Activated naive CD8-positive, alpha-beta T cell treated with anti-CD3 and anti-CD28 coated beads for 36 hours (primary cell): Measurements from ENCODE around the gene EFNA5. TPM values are rescaled to one million over a fixed set of nuclear protein-coding genes. Genes with fewer than 3 reads are reported as not detected.

Source experiments
- DNase-seq: peaks from one replicate; pipeline ENCODE4 v3.0.0; 2021
- H3K27ac Mint-ChIP-seq: one replicate; pipeline ENCODE4 v1.8.0; 2022; ENCODE audit warnings: mild to moderate bottlenecking, moderate library complexity, mixed read lengths
- H3K27me3 Mint-ChIP-seq: one replicate; pipeline ENCODE4 v1.8.0; 2022; ENCODE audit warnings: mild to moderate bottlenecking, mixed read lengths
- H3K36me3 Mint-ChIP-seq: one replicate; pipeline ENCODE4 v1.8.0; 2021; ENCODE audit warnings: mild to moderate bottlenecking, mixed read lengths
- H3K4me1 Mint-ChIP-seq: one replicate; pipeline ENCODE4 v1.8.0; 2021; ENCODE audit warnings: mixed read lengths
- H3K4me3 Mint-ChIP-seq: one replicate; pipeline ENCODE4 v1.8.0; 2022; ENCODE audit warnings: mild to moderate bottlenecking, moderate library complexity, mixed read lengths
- H3K9me3 Mint-ChIP-seq: one replicate; pipeline ENCODE4 v1.8.0; 2022; ENCODE audit warnings: mixed read lengths
- total RNA-seq, 2 experiments: library from RNA; stranded (reverse); gene quantifications; one replicate each; pipeline ENCODE4 v1.2.3, GENCODE V29; 2021

The EFNA5 gene
- total RNA-seq, 2 experiments from 2014 or later: not detected

- no peak for DNase-seq
- H3K4me1 Mint-ChIP-seq: no peaks in the 10 kb centered on the region
- H3K4me3 Mint-ChIP-seq: no peak overlapping the region
- H3K9me3 Mint-ChIP-seq: no peaks in the 10 kb centered on the region
- H3K36me3 Mint-ChIP-seq: no peaks in the 10 kb centered on the region
- peaks cover 51% of the 10 kb centered on the region for H3K27me3 Mint-ChIP-seq
- no peak overlapping the region for H3K27ac Mint-ChIP-seq
Observed at GRCh38 chr5:107665036-107665570, 5.6 kb downstream of the EFNA5 start.

- H3K27ac Mint-ChIP-seq: no peak overlapping the region
- peaks cover 45% of the 10 kb centered on the region for H3K27me3 Mint-ChIP-seq
Observed at GRCh38 chr5:107663697-107664096, 7.0 kb downstream of the EFNA5 start.

GRCh38 chr5:107661650-107662044 lies 9.1 kb downstream of the EFNA5 start:
- no peaks in the 10 kb centered on the region for H3K4me1 Mint-ChIP-seq
- no peaks in the 10 kb centered on the region for H3K36me3 Mint-ChIP-seq
- H3K9me3 Mint-ChIP-seq: no peaks in the 10 kb centered on the region
- H3K27me3 Mint-ChIP-seq: peaks cover 39% of the 10 kb centered on the region
- no peak for DNase-seq
- no peak overlapping the region for H3K27ac Mint-ChIP-seq
- no peak overlapping the region for H3K4me3 Mint-ChIP-seq

More at GRCh38 chr5:107663697-107664096, 7.0 kb downstream of the EFNA5 start:
- Mint-ChIP-seq H3K4me1 (no peaks in the 10 kb centered on the region), H3K9me3 (no peaks in the 10 kb centered on the region), H3K36me3 (no peaks in the 10 kb centered on the region), H3K4me3 (no peak overlapping the region)
- DNase-seq: no peak

GRCh38 chr5:107661038-107661649 lies 9.6 kb downstream of the EFNA5 start:
- Mint-ChIP-seq H3K9me3 (no peaks in the 10 kb centered on the region), H3K4me3 (no peak overlapping the region), H3K36me3 (no peaks in the 10 kb centered on the region), H3K4me1 (no peaks in the 10 kb centered on the region), H3K27me3 (peaks cover 35% of the 10 kb centered on the region), H3K27ac (no peak overlapping the region)
- no peak for DNase-seq

- Mint-ChIP-seq H3K4me3 (no peak overlapping the region), H3K27ac (no peak overlapping the region), H3K9me3 (no peaks in the 10 kb centered on the region), H3K36me3 (no peaks in the 10 kb centered on the region), H3K4me1 (no peaks in the 10 kb centered on the region), H3K27me3 (peaks cover 34% of the 10 kb centered on the region)
- DNase-seq: no peak
Observed at GRCh38 chr5:107658528-107658927, 12.2 kb downstream of the EFNA5 start.

- Mint-ChIP-seq H3K27ac (no peak overlapping the region), H3K27me3 (peaks cover 36% of the 10 kb centered on the region), H3K4me3 (no peak overlapping the region), H3K9me3 (no peaks in the 10 kb centered on the region), H3K36me3 (no peaks in the 10 kb centered on the region), H3K4me1 (no peaks in the 10 kb centered on the region)
- DNase-seq: no peak
Observed at GRCh38 chr5:107655831-107656230, 14.9 kb downstream of the EFNA5 start.

- Mint-ChIP-seq H3K4me1 (no peaks in the 10 kb centered on the region), H3K27ac (no peak overlapping the region), H3K36me3 (no peaks in the 10 kb centered on the region), H3K9me3 (no peaks in the 10 kb centered on the region), H3K4me3 (no peak overlapping the region), H3K27me3 (peaks cover 35% of the 10 kb centered on the region)
- no peak for DNase-seq
Observed at GRCh38 chr5:107654827-107655226, 15.9 kb downstream of the EFNA5 start.

GRCh38 chr5:107653685-107654084 lies 17.1 kb downstream of the EFNA5 start:
- Mint-ChIP-seq H3K27me3 (peaks cover 31% of the 10 kb centered on the region), H3K27ac (no peak overlapping the region), H3K36me3 (no peaks in the 10 kb centered on the region), H3K9me3 (no peaks in the 10 kb centered on the region), H3K4me3 (no peak overlapping the region), H3K4me1 (no peaks in the 10 kb centered on the region)
- DNase-seq: no peak

- Mint-ChIP-seq H3K9me3 (no peaks in the 10 kb centered on the region), H3K36me3 (no peaks in the 10 kb centered on the region), H3K27ac (no peak overlapping the region), H3K4me1 (no peaks in the 10 kb centered on the region), H3K4me3 (no peak overlapping the region), H3K27me3 (peaks cover 27% of the 10 kb centered on the region)
- DNase-seq: no peak
Observed at GRCh38 chr5:107652839-107653607, 17.7 kb downstream of the EFNA5 start.

GRCh38 chr5:107652408-107652807 lies 18.3 kb downstream of the EFNA5 start:
- no peaks in the 10 kb centered on the region for H3K36me3 Mint-ChIP-seq

GRCh38 chr5:107651325-107651724 lies 19.4 kb downstream of the EFNA5 start:
- DNase-seq: no peak
- H3K27ac Mint-ChIP-seq: no peak overlapping the region
- H3K4me3 Mint-ChIP-seq: no peak overlapping the region
- no peaks in the 10 kb centered on the region for H3K9me3 Mint-ChIP-seq
- peaks cover 23% of the 10 kb centered on the region for H3K27me3 Mint-ChIP-seq
- no peaks in the 10 kb centered on the region for H3K36me3 Mint-ChIP-seq
- H3K4me1 Mint-ChIP-seq: no peaks in the 10 kb centered on the region

More at GRCh38 chr5:107652408-107652807, 18.3 kb downstream of the EFNA5 start:
- no peak for DNase-seq
- peaks cover 23% of the 10 kb centered on the region for H3K27me3 Mint-ChIP-seq
- no peak overlapping the region for H3K27ac Mint-ChIP-seq
- no peak overlapping the region for H3K4me3 Mint-ChIP-seq
- H3K9me3 Mint-ChIP-seq: no peaks in the 10 kb centered on the region
- H3K4me1 Mint-ChIP-seq: no peaks in the 10 kb centered on the region

GRCh38 chr5:107646418-107646817 lies 24.3 kb downstream of the EFNA5 start:
- Mint-ChIP-seq H3K27me3 (peaks cover 8% of the 10 kb centered on the region), H3K27ac (no peak overlapping the region), H3K4me1 (no peaks in the 10 kb centered on the region), H3K9me3 (no peaks in the 10 kb centered on the region), H3K36me3 (no peaks in the 10 kb centered on the region), H3K4me3 (no peak overlapping the region)
- DNase-seq: no peak

GRCh38 chr5:107640568-107640967 lies 30.2 kb downstream of the EFNA5 start:
- H3K27me3 Mint-ChIP-seq: peaks cover 20% of the 10 kb centered on the region
- no peak overlapping the region for H3K4me3 Mint-ChIP-seq
- no peaks in the 10 kb centered on the region for H3K4me1 Mint-ChIP-seq
- no peaks in the 10 kb centered on the region for H3K9me3 Mint-ChIP-seq
- no peak overlapping the region for H3K27ac Mint-ChIP-seq
- DNase-seq: no peak
- H3K36me3 Mint-ChIP-seq: no peaks in the 10 kb centered on the region

- no peaks in the 10 kb centered on the region for H3K9me3 Mint-ChIP-seq
- no peak overlapping the region for H3K4me3 Mint-ChIP-seq
- H3K27ac Mint-ChIP-seq: no peak overlapping the region
- no peaks in the 10 kb centered on the region for H3K4me1 Mint-ChIP-seq
- peaks cover 20% of the 10 kb centered on the region for H3K27me3 Mint-ChIP-seq
- H3K36me3 Mint-ChIP-seq: no peaks in the 10 kb centered on the region
- DNase-seq: no peak
Observed at GRCh38 chr5:107639990-107640389, 30.7 kb downstream of the EFNA5 start.

GRCh38 chr5:107636555-107636954 lies 34.2 kb downstream of the EFNA5 start:
- no peak overlapping the region for H3K27ac Mint-ChIP-seq

GRCh38 chr5:107636068-107636467 lies 34.7 kb downstream of the EFNA5 start:
- no peak for DNase-seq
- no peaks in the 10 kb centered on the region for H3K4me1 Mint-ChIP-seq
- no peak overlapping the region for H3K27ac Mint-ChIP-seq
- H3K36me3 Mint-ChIP-seq: no peaks in the 10 kb centered on the region
- no peak overlapping the region for H3K4me3 Mint-ChIP-seq
- H3K9me3 Mint-ChIP-seq: no peaks in the 10 kb centered on the region
- peaks cover 23% of the 10 kb centered on the region for H3K27me3 Mint-ChIP-seq

More at GRCh38 chr5:107636555-107636954, 34.2 kb downstream of the EFNA5 start:
- Mint-ChIP-seq H3K4me1 (no peaks in the 10 kb centered on the region), H3K4me3 (no peak overlapping the region), H3K9me3 (no peaks in the 10 kb centered on the region), H3K36me3 (no peaks in the 10 kb centered on the region), H3K27me3 (peaks cover 23% of the 10 kb centered on the region)
- DNase-seq: no peak
